HG02642 (cell line): ENCODE results near the gene ATF3.

Experiments used
- ATAC-seq: cut with Tn5 transposase; IDR thresholded peaks from one replicate; pipeline ENCODE4 v1.9.1; 2021; ENCODE audit warnings: mild to moderate bottlenecking; ENCODE audit not compliant: unreplicated experiment, poor library complexity

Gene ATF3

DNA sequence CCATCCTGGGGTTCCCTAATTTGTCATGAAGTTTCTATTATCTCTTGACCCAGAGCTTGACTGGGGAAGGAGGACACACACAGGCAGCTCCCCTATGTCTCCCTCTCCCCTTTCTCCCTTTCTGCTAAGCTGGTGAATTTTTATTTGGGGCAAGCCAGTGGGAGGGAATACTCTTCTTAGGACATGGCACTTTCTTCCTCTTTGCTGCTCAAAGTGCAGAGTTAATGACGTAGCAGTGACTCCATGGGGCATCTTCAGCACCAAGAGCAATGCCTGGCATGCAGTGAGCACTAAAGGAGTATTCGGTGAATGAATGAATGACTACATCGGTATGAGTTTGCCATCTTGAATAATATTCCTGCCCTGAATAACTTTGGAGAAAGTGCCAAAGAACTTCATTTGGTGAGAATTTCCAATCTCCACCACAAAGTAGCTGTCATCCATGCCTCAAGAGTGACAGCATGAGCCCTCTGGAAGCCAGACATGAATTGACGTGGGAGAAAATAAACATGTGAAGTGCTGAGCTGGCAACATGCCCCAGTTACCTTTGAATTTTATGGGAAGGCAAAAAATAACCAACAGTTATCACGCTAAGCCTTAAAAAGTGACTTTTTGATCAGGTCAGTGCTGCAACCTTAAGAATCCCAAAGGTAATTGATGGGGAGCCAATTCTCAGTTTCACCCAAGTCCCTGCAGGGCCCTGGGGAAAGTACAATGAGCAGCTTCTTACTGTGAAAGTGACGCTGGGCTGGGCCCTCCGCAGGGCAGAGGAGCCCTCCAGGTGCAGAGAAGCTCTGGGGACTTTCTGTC is 22.1 kb upstream of the ATF3 start:
- ATAC-seq = peak; percentile 98

DNA sequence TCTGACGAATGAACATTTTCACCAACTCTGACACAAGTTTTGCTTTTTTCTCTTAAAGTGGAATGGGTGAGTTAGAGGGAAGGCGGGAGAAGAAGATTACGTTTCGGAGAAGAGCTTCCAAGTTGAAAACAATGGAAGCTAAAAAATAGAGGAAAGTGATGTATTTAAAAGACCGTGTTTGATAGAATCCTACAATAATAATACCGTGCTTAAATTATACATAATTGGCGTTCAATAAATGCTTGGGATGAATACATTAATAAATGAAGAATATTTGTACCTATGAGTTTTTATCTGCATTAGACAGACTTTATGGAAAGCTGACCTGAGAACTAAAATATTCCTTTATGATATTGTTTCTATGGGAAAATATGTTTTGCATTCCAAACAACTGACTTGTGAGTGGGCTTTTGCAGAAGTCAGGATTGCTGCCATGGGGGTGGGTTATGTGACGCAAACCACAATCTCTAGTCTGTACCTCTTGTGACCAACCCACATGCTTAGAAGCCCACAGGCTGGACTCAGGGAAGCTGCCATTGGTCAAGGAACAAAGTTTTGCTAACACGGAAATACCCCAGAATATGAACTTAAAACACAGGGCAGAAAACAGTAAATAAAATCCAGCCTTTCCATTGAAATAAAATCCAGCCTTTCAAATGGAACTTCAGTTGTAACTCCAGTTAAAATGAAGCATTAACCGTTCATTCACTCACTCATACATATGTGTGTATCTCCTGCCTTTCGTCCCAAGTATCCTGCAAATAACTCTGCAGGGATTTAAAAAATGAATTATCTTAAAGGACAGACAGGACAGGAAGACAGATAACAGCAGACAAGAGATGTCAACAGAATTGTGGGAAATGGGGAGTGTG is 21.3 kb upstream of the ATF3 start:
- ATAC-seq = no peak

DNA sequence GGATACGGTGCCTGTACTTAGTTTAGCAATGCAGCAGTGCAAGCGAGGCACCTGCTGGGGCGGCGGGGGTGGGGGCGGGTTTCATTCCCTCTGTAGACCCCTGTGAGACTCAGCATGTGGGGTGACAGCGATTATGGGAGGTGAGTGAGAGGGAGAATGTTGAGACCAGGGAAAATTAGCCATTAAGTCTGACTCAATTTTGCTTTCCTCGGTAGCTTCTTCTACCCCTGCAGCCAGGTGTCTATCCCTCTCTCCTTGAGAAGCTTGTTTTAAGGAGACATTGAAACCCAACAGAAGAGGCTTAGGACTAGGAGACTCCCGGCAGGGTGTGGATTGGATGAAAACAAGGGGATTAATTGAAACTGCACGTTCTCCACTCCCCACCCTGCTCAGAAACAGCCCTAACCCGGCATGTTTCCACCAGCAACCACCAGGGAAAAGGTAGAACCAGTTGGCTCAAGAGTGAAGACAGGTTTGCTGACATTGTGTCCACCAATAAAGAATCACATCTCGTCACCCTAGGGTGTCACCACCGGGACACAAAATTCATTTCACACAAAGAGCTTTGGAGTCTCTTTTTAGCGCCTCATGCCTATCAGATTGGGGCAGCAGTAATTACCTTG is 20.6 kb upstream of the ATF3 start:
- no peak for ATAC-seq

DNA sequence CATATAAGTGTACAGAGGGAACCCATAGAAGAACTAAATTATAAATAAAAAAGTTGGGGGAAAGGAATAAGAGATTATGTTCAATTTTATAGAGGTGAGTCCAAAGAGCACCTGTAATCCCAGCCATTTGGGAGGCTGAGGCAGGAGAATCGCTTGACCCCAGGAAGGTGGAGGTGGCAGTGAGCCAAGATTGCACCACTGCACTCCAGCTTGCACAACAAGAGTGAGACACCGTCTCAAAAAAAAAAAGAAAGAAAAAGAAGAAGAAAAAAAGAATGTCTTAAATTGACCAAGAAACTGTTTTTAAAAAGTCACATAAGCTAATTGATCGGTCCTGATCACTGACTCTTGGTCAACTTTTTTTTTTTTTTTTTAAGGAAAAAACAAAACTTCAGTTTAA is 19.1 kb upstream of the ATF3 start:
- no peak for ATAC-seq

DNA sequence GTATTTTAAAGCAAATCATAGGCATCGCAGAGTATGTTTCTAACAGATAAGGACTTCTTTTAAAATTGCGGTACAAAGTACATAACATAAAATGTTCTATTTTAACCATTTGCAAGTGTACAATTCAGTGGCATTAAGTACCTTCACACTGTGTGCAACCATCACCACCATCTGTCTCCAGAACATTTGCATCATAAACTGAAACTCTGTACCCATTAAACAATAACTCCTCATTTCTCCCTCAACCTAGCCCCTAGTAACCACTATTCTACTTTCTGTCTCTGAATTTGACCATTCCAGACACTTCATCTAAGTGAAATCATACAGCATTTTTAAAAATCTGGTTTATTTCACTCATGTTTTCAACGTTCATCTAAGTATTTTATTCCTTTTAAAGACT is 16.6 kb upstream of the ATF3 start:
- ATAC-seq = no peak

DNA sequence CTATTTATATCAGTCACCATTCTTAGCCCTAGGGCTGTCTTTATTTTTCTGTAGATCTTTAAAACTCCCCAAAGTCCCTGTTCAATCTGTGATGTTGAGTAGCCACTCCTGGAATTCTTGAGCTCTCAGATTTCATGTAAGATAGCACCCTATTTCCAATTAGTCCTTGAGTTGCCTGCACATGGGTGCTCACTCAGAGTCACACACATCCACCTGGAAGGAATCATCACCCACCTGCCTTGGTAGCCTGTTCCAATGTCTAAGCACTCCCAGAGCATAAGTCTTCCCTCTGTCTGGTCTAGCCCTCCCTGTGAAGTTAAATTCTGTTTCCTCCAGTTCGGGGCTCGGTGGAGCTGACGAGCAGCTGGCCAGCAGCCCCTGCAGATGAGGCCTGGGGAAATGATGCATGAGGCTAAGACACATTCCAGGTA is 14.7 kb upstream of the ATF3 start:
- no peak for ATAC-seq

DNA sequence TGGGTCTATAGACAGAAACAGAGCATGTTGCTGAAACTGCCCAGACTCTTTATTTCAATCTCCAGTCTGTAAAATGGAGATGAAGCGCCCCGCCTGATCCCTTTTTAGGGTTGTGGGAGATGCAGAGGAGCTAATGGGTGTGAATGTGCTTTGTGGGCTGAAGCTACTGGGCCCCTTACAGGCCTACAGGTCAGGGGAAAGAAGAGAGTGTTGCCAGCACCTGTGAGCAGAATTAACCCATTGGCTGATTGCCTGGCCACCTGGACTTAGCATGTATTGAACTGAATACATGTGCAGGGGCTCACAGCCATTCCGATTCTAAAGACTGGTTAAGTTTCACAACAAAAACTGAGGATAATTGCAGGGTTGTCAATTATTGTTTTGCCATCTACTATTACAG is 13.9 kb upstream of the ATF3 start:
- no peak for ATAC-seq

DNA sequence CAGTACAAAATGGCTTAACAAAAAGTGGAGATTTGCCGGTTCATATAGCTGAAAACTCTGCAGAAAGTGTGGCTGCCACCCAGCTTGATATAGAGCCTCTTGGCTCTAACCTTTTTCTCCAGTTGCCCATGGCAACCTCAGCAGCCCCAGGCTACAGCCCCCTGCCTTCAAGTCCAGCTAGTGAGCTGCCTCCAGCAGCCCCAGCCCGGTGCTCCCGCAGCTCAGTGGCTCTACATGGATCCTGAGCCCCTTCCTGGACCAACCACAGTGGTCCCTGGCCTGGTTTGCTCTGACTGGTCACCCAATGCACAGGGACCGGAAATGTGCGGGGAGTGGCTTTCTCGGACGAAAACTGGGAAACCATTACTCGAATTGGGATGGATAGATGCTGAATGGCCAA is 13.3 kb upstream of the ATF3 start:
- ATAC-seq = no peak

DNA sequence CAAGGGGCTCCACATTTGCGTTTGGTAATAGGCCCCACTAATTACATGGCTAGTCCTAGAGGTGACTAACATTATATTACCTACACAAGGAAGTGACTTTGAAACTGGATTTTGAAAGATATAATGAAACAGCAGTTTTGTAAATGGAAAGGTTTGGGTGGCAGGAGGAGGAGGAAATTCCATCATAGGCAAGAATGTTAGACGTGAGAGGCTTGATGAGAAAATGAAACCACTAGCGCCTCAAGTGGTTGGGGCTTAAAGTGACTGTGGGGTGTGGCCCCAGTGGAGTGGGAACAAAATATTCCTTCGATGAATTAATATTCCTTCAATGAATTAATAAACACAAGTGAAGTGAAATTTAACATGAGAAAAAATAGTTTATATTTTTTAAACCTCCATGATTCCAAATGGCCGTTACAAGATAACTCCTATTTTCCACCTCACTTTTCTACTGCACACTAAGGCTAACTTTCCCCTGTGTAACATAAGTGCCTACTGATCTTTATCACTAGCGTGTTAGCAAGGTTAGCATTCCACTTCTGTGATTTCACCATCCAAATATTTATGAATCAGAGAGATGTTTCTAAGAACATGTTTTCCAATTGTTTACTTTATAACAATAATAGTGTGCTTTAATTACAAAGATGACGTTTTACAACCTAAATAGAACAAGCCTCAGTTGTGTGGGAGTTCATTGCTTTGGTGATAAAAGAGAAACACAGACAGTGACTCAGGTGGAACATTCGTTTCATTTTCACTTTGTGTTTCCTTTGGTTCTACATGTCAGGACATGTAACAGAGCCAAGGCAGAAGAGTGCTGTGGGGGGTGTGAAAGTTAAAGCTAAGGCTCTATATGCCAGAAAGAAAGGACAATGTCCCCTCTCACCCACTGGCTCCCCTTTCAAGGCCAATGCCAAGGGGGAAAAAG is 12.5 kb upstream of the ATF3 start:
- peak; percentile 95 for ATAC-seq

DNA sequence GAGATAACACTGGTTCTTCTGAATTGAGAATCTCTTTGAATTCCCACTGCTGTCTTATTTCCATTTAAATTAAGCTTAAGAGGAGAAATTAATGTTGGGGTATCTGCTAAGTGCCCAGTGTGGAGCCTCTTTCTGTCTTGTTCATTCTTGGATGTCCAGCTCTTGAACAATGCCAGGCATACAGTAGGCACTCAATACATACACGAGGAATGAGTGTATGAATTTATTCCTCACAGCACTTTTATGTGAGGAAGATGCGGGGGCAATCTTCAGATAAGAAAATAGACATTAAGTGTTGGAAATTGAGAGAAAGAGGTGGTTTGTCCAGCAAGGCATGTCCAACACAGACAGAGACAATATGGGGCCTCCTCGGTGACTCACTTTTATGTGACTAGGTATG is 11.8 kb upstream of the ATF3 start:
- no peak for ATAC-seq

DNA sequence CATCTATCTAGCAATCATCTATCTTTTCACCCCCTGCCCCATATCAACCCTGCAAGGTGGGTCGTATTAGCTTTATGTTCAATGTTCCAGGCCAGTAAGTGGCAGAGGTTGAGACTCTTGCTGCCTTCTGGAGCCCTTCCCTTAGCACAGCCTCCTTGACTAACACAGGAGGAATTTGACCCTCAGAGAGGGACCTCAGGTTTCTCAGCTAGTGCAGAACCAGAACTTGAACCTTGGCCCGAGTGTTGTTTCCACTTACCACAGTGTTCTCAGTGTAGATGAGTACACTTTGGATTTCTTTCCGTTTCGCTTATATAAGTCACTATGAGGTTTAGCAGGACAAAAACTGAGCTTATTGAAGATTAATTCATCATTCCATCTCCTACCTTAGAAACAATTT is 11.1 kb upstream of the ATF3 start:
- ATAC-seq = no peak

DNA sequence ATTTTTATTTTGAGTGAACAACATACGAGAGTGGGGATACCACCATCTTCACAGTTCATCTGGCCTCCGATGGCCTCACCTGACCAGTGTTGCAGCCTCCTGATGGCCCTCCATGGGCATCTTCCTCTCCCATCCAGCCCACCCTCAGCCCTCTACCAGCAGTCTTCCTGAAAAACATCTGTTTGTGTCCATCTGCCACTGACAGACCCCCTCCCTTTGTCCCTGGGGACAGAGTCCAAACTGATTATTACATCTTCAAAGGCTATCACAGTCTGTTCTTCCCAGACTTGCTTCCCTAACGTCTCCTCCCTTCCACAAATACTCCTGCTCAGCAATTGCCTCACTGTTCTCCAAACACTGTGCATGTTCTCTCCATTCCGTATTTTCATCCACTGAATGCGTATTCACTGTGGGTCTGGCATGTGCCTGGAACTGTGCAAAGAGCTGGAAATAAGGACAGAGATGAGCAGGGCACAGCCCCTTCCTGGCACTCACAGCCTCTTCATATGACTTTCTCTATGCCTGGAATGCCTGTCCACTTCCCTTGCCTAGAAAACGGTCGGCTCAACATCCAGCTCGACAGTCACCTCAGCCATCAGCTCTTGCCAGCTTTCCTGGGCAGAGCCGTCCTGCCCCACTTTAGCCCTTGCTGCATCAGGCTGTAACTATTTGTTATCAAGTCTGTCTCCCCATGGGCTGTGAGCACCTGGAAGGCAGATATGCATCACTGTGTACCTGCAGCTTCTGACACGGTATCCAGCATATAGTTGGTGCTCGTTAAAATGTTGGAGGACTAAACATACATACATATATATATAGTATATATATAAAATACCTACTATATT is 8.3 kb upstream of the ATF3 start:
- no peak for ATAC-seq

DNA sequence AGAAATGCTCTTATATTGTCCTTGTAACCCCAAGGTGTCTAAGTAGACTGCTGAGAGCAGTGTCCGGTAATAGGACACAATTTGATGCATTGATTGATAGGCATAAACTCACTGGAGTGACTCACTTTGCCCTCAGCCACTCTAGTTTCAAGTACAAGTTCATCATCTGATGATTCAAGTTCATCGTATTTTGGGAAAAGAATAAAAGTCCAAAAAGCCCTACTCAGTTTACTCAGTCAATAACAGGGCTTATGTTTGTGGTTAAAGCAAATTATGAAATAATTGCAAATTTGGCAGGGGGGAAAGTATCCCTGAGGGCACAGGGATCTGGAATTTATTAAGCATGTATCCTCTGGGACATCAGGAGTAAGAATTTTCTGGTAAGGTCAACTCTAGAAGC is 7.6 kb upstream of the ATF3 start:
- ATAC-seq = no peak

DNA sequence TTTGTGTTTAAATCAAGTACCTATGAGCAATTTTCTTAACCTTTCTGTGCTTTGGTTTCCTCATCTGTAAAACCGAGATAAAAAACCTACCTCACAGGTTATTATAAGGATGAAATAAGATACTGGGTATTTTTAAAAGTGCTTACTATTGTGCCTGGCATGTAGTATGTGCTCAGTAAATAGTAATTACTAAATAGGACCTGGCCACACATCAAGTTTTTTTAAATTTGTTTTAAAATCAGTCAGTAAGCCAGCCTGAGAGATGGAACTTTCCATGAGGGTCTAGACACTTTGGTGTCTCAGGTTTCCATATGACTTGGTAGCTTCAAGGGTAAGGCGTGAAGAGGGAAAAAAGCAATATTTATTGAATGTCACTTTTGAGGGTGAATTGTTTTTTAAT is 7.0 kb upstream of the ATF3 start:
- no peak for ATAC-seq

DNA sequence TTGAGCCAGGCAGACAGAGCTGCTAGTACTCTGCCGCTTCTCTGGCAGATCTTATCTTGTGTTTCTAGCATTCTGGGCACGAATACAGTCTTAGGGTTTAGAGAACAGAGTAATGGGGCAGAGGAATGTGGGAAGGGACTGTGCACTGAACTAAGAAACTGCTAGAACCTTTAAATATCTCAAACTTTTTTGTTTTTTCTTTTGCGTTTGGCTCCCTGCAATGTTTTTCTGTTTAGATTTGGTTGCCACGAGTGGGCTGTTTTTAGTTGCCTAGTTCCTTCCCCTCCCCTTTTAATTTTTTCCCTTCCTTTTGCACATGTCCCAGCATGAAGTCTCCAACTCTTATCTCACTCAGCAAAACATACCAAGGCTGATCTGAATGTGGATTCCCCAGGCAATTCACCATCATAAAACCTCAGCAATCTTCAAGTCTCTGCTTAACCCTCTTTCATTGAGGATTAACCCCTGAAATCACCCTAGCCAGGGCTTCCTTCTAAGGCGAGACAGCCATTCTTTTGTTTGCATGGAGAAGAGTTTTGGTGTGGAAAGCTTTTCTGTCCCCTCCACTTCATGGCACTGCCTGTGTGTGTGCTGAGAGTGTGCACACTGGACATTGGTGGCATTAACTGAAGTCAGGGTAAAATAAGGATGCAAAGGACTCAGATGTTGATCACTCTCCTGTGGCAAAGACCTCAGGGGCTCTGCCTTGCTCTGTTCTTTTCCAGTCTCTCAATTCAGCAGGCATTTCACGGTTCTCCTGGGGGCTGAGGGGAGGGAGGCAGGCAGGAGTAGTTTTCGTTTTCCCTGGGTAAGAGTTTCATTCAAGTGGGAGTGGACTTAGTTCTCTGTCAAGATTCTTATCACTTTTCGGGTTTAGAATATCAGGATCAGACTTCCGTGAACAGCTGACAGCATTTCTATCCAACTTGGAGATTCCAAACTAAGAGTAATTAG is 2.8 kb upstream of the ATF3 start:
- ATAC-seq = no peak

DNA sequence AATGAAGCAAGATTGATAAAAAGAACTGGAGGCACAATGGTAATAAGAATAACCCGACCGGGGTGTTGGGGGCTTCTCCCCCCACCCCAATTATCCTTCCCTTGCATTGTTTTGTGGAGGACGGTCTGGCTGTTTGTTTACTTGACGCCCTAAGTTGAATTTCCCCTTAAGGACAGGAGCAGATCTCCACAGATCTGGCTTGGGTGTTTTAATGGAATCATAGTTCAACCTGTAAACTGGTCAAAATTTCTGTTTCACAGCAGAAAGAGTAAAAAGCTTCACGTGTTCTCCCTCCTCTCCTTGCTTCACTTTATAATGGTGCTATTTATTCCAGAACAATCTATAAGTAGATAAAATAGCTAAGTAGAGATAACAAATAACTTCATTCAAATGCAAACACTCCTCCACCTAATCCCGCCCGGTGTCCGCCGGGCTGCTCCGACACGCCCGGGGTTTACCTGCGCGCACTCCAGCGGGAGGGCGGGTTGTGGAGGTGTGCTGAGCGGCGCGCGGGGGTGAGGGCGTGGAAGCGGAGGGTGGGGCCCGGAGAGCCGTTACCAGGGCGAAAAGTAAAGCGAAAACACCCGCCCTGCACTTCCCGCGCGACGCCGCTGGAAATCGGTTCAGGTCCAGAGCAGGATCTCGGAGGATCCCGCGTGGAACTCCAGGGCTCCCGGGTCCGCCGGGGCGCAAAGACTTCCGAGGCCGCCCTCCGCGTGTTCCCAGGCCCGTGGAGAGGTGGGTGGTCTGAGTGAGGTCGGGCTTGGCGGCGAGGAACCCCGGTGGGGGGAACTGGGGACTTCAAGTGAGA is 2.0 kb upstream of the ATF3 start:
- no peak for ATAC-seq

DNA sequence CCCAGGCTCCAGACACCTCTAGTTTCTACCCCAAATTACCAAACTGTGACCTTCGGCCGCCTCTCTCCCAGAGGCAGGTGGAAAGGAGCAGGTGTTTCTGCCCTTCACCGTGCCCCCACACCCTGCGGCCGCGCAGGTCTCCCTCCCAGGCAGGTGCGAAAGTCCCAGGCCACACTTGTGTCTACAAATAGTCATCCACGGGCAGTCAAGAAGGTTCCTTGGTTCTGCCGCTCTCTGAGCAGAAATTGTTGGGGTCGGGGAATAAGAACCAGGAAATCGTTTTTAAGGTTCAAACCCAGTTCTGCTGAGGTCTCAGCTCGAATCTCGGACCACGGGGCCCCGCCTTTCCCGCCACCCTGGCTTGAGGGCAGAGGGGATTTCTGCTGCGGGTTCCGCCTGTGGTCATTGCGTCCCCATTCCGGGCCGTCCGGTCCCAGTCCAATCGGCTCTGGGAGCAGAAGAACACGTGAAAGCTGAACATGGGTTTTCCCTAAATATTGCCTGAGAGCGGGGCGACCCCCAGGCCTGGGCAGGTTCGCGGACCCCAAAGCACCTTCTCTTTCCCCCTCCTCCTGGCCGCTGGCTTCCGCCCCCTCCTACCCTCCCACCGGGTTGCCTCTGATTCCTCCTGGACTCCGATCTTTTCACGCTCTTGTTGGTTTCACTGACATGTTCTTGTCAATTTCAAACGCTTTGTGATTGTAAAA is 1.2 kb upstream of the ATF3 start:
- no peak for ATAC-seq
